GM12872 (cell line): ENCODE measurements around the gene FGF12.

Experiments used
- TF ChIP-seq, protein P1 (sequence below): IDR thresholded peaks from 3 replicates; pipeline ENCODE4 v1.5.1; 2011; ENCODE audit warnings: low read depth, mild to moderate bottlenecking, low read length, moderate library complexity; ENCODE audit not compliant: insufficient read depth

The FGF12 gene

DNA sequence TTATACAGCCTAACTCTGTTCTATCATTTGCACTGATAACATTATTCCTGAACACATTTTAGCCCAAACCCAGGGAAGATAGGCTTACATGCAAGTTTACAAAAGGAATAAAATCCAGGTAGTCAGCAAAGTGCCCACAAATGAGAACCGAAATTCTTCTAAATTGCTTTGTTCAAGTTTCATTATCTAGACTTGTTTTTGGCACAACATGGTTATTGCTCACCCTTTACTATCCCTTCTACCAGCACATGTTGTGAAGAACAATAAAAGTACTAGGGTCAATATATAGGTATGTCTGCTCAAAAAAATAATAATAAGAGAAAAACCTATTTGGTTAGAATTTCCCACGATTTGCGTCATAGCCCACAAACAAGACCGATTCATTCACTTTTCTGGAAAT, 430.5 kb downstream of the FGF12 start:
- TF ChIP-seq, protein P1, sequence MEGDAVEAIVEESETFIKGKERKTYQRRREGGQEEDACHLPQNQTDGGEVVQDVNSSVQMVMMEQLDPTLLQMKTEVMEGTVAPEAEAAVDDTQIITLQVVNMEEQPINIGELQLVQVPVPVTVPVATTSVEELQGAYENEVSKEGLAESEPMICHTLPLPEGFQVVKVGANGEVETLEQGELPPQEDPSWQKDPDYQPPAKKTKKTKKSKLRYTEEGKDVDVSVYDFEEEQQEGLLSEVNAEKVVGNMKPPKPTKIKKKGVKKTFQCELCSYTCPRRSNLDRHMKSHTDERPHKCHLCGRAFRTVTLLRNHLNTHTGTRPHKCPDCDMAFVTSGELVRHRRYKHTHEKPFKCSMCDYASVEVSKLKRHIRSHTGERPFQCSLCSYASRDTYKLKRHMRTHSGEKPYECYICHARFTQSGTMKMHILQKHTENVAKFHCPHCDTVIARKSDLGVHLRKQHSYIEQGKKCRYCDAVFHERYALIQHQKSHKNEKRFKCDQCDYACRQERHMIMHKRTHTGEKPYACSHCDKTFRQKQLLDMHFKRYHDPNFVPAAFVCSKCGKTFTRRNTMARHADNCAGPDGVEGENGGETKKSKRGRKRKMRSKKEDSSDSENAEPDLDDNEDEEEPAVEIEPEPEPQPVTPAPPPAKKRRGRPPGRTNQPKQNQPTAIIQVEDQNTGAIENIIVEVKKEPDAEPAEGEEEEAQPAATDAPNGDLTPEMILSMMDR: no peak

- TF ChIP-seq, protein P1: no peak
These were observed 442.8 kb downstream of the FGF12 start for GRCh38 chr3:192284443-192285072.

DNA sequence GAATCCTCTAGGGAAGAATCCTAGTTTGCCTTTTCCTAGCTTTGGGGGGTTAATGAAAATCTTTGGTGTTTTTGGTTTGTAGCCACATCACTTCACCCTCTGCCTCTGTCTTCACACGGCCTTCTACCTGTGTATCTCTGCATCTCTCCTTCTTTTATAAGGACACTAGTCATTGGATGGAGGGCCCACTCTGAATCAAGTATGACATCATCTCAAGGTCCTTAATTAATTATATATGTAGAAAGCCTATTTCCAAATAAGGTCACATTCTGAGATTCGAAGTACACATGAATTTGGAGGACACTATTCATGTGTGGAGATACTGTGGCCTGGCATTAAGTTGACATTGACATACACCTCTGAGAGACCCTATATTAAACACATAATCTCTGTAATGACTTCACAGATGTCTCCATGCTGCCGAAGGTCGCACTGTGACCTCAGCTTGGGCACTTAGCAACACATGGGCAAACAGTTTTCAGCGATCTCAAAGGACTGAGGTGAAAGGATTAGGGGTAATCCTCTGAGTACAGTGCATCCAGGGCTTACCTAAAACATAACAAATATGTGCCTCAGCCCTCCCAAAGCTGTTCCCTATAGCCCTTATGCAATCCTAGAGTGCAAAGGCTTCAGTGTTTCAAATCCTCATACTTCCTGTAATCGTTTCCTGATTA, 446.0 kb downstream of the FGF12 start:
- TF ChIP-seq, protein P1: no peak

- TF ChIP-seq, protein P1: no peak
These were observed 447.7 kb downstream of the FGF12 start for GRCh38 chr3:192279664-192280063.

- TF ChIP-seq, protein P1: no peak
These were observed 449.9 kb downstream of the FGF12 start for GRCh38 chr3:192277477-192277876.

DNA sequence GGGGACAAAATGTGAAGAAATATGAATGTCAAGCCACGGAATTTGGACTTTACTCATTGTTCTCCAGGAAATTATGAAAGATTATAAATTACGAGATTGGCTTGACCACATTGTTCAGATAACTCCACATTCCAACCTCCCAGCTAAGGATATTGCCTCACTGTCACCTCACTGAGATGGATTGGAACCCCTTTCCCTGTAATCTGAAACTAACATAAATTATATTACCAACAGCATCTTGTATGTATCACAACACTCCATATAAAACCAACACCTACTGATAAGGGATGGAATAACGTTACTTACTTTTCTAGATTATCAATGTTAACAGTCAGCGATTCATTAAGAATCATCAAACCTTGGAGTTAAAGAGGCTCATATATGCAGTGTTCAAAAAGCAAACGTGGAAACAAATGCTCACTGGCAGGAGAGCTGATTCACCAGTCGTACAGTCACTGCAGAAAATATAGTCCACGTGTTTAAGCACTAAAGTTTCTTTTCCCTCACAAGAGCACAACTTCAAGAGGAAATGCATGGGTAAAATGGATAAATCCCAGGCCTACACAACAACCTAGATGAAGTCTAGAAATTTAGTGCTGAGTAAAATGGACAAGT, 451.5 kb downstream of the FGF12 start:
- TF ChIP-seq, protein P1: no peak

DNA sequence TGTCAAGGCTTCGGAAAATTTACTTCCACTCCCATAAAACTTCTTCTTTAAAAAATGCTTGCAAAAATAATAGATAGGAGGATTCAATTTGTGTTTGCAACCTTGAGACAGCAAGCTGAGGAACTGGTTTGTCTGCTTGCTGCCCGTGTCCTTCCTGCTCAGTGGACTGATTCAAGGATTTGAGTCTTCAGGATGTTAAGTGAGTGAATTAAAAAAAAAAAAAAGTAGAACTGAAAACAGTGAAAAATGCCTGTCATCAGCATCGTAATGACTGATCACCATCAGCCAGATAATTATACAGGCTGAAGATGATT, 453.7 kb downstream of the FGF12 start:
- TF ChIP-seq, protein P1: no peak
